ENCODE measurements around the gene SPOCD1.

The SPOCD1 gene

DNA sequence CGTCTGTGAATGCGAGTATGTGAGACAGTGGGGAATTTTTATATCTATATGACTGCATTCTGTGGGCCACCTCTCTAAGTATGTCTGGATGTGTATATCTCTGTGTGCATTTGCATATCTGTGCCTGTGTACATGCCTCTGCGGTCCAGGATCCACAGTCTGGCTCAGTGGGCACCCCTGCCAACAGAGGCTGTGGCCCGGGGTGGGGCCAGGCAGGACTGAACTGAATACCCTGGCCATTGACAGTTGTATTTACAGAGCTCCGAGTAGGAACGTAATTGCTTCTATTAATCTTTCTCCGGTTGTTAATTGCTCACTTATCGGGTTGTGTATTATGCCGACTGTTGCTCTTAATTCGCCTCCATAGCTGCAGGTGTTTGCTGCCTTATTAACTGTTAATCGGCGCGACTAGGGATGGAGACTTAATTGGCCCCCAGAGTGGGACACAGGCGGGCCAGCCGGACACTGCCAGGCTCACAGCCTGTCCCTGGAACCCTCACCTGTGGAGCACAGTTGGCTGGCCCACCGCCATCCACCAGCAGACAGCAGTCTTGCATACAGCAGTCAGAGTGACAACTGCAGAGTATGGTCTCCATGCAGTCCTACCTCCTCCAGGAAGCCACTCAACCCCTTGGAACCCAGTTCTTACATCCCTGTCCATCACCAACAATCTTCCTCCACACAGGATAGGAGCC lies 29.3 kb downstream of the SPOCD1 start:
- peak; percentile 15 for DNase-seq

GRCh38 chr1:31785947-31786290 lies 29.9 kb downstream of the SPOCD1 start:
- no peak for DNase-seq

DNA sequence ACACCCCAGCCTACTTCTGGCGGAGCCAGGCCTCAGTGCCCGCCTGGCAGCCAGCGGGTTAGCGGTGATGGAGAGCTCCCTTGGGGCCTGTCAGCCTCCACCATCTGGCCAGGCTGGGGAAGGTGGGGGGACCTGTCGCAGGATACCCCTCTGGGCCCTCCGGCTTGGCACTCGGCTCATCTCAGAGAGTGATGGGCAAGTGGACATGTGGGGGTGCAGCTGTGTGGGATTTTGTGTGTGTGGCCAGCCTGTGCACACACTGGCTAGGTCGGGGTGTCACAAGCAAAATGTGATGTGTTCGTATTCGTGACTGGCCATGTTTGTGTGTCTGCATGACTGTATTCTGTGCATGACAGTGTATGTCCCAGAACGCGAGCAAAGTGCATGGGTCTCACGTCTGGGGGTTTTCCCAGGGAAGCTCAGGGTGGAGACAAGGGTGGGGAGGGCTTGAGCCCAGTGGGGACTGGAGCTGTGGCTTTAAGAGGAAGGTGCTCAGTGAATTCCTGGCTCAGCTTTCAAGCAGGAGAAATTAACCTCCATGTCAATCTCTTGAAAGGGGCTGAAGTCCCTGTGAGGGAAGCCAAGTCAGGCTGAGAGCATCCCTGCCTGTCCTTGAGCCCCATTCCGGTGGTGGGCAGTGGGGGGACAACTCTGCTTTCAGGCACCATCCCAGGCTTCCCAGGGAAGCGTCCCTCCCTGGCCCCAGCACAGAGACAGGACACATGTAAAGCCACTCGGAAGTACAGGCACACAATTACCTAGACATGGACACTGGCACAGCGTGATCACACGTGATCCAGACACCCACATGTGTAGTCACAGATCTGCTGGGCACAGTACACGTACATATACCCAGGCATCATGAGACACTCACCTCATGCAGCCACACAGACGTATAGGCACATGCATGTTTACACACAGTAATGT lies 30.5 kb downstream of the SPOCD1 start:
- peak; percentile 19 for DNase-seq

DNA sequence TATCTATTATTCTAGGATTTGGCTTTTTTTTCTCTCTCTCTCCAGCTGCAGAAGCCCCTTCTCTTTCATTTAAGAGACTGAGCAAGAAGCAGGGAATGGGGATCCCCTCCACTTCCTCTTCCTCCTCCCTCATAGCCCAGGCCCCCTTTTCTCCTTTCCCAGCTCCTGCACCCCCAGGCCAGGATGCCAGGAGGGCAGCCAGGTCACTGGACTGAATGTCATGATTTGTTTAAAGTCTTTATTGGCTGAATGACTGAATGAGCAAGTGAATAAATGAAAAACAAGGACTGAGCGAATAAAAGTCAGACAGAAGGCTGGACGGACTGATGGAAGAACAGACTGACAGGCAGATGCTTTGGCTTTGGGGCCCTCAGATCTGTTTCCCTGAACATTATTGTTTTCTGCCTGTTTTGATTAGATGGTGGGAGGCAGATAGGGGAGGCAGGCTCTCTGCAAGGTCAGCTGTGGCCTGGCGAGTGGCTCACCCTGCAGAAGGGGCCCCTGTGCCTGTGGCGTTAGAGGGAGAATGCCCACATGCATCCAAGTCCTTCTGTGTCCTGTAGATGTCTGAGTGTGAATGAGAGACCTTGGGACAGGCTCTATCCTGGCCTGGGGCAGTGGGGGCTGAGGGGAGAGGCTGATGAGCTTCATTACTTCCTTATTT lies 31.3 kb downstream of the SPOCD1 start:
- no peak for DNase-seq

DNA sequence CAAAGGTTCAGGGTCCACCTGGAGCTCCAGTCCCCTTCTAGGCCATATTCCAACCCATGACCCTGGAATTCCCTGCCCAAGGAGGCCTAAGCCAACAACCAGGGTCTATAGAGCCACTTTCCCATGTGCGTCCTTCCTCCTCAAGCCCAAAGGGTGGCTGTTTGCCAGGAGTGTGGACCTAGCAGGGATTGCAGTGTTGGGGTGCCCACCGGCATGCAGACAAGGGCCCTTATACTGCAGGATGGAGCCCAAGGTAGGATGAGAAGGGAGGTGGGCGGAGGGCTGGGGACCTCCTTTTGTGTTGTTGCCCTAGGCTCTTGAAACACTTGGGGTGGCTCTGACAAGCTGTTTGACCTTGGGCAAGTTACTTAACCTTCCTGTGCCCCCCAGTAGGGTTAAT lies 32.0 kb downstream of the SPOCD1 start:
- DNase-seq, result no peak

DNA sequence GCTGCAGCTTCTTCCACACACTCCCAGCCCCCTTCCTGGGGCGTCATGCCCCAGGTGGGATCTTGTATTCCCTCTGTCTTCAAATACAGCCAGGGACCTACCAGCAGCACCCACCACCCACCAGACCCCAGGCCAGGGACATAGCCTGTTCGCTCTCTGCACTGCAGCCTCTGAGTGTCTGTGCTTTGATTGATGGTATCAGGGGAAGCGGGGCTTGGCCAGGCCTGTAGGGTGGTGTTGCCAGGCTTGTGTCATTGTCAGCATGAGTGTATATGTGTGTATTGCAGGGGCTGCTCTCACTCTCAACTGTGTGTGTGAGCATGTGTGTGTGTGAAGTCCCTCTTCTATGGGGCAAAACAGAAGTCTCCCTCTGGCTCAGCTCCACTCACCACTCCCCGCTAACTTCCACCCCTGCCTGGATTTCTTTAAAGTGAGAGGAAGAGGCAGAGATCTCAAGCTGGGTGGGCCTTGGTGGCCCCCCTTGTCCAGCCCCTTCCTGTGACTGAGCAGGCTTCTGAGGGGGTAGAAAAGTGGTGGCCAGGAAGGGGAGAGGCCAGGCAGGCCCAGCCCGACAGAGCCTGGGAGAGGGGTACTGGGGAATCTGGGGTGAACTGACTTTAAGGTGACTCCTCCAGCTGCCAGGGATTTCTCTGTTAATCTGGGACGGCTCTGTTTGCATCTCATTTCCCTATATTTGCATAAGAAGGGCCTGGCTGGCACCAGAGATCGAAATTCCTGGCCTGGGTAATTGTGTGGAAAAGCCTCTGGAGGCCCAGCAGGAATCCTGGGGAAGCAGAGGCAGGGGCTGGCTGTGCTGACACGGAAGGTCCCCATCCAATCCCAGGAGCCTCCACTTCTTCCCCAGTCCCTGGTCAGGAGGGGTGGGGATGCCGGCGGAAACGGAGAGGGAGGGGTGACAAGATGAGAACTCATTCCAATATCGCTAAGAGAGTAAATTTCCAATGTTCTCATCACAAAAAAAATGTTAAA lies 33.1 kb downstream of the SPOCD1 start:
- DNase-seq, result no peak

GRCh38 chr1:31781756-31782371 lies 34.0 kb downstream of the SPOCD1 start:
- no peak for DNase-seq

- DNase-seq, result no peak
Measured at GRCh38 chr1:31781138-31781755, 34.6 kb downstream of the SPOCD1 start.

- no peak for DNase-seq
Measured at GRCh38 chr1:31780632-31781031, 35.2 kb downstream of the SPOCD1 start.

DNA sequence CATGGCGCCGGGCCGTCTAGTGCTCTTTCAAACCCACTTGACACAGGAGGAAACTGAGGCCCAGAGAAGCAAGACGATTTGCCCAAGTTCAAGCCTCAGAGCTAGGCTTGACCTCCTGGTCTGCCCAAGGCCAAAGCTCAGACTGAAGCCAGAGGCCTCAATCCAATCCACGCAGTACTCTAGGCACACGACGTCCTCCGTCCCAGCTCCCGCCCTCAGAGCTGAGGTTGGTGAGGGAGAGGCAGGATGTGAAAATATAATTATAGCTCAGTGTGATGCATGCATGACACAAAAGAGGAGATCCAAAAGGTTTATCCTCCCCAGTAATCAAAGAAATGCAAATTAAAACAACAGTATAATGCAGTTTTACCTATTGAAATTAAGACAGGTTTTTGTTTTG lies 36.1 kb downstream of the SPOCD1 start:
- no peak for DNase-seq

- no peak for DNase-seq
Measured at GRCh38 chr1:31778763-31779488, 36.9 kb downstream of the SPOCD1 start.

GRCh38 chr1:31776516-31776915 lies 39.3 kb downstream of the SPOCD1 start:
- no peak for DNase-seq

- no peak for DNase-seq
Measured at GRCh38 chr1:31776032-31776431, 39.8 kb downstream of the SPOCD1 start.

DNA sequence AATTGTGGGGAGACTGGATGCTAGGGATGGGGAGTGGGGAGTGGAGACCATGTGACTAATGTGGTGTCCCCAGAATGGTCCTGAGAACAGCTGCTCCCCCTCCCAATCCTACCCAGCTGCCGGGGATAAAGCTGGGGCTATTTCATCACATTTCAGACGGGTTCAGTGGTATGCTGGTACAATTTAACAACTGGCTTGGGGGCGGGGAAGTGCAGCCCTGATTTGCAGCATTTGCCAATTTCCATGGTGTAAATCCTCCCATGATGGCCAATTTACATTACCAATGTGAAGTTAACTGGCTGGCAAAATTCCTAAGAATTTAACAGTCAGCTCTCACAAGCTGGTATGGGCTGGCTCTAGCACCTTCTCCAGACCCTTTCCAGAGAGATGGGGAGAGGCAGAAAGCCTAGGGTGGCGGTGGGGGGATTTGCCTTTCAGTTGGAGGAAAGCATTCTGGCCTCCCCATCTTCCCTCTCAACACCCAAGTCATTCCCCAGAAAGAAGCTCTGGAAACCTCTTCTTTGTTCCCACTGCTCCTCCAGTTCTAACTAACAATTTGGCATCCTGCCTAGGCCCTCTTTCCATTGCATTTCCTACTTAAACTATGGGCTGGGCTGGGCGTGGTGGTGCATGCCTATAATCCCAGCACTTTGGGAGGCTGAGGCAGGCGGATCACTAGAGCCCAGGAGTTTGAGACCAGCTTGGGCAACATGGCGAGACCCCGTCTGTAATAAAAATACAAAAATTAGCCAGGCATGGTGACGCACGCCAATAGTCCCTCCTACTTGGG lies 40.4 kb downstream of the SPOCD1 start:
- no peak for DNase-seq

- no peak for DNase-seq
Measured at GRCh38 chr1:31774495-31774894, 41.3 kb downstream of the SPOCD1 start.

GRCh38 chr1:31773861-31774260 lies 42.0 kb downstream of the SPOCD1 start:
- no peak for DNase-seq

GRCh38 chr1:31772669-31773248 lies 43.1 kb downstream of the SPOCD1 start:
- DNase-seq, result no peak

DNA sequence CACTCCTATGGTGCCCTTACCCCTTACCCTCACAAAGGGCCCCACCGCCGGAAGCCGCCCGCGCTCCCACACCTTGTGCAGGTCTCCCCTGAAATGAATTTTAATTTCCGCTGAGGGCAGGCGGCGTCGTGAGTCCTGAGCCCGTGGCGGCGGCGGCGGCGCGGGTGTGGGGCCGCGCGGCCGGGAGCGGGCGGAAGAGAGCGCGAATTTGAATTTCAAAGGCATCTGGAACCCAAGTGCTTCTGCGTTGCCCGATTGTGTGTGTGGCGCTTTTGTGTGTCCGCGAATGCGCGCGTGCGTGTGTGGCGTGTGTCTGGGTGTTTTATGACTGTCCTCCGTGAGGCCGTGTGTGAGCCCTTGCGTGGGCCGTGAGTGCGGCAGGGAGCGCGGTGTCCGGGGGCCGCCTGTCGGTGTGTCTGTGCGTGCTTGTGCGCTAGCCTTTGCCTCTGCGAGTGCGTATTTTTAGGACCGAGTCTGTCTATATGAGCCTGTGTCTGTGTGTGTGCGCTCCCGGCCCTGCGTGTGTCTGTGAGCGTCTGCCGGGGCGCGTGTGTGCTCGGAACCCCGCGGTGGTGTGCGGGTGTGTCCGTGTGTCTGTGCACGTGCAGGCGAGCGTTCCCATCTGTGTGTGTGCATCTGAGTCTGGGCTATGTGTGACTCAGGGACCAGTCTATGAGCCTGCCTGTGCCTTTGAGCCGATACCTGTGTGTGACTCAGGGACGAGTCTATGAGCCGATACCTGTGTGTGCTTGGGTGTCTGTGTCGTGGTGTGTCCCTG lies 43.7 kb downstream of the SPOCD1 start:
- DNase-seq, result no peak

All from NCI-H1092 treated with DMSO at 0.1 percent for 48 hours (cell line).